Measurements from ENCODE around the gene EBF4.
"Not testable (repeated sequence)": the region's sequence is repeated elsewhere in the genome, so short reads cannot be mapped to it uniquely, and the experiment has no call there.

EBF4 gene

GRCh38 chr20:2794202-2794748 lies 101.7 kb downstream of the EBF4 start:
- DNase-seq (ENCODE audit: low read depth in 1 of 2, low spot score in 1 of 2) = no peak

- no peak for DNase-seq (ENCODE audit: low read depth in 1 of 2, low spot score in 1 of 2)
Observed at GRCh38 chr20:2794866-2795447, 102.4 kb downstream of the EBF4 start.

- DNase-seq (ENCODE audit: low read depth in 1 of 2, low spot score in 1 of 2) = no peak
Observed at GRCh38 chr20:2795451-2795850, 102.9 kb downstream of the EBF4 start.

GRCh38 chr20:2796011-2796660 lies 103.6 kb downstream of the EBF4 start:
- DNase-seq (ENCODE audit: low read depth in 1 of 2, low spot score in 1 of 2) = no peak

- DNase-seq (ENCODE audit: low read depth in 1 of 2, low spot score in 1 of 2) = no peak
Observed at GRCh38 chr20:2797136-2797983, 104.8 kb downstream of the EBF4 start.

GRCh38 chr20:2798095-2798805 lies 105.7 kb downstream of the EBF4 start:
- no peak for DNase-seq (ENCODE audit: low read depth in 1 of 2, low spot score in 1 of 2)

GRCh38 chr20:2798814-2799213 lies 106.2 kb downstream of the EBF4 start:
- no peak for DNase-seq (ENCODE audit: low read depth in 1 of 2, low spot score in 1 of 2)

GRCh38 chr20:2799271-2799670 lies 106.7 kb downstream of the EBF4 start:
- no peak for DNase-seq (ENCODE audit: low read depth in 1 of 2, low spot score in 1 of 2)

GRCh38 chr20:2799688-2800520 lies 107.3 kb downstream of the EBF4 start:
- DNase-seq (ENCODE audit: low read depth in 1 of 2, low spot score in 1 of 2) = no peak

GRCh38 chr20:2800521-2801285 lies 108.1 kb downstream of the EBF4 start, which contains the start of gene CPXM1:
CPXM1 (minus strand) TSS chr20:2800627; CDS start chr20:2800572, 55 bp downstream.
- DNase-seq (ENCODE audit: low read depth in 1 of 2, low spot score in 1 of 2) = no peak

- no peak for DNase-seq (ENCODE audit: low read depth in 1 of 2, low spot score in 1 of 2)
Observed at GRCh38 chr20:2801286-2801728, 108.7 kb downstream of the EBF4 start.

- no peak for DNase-seq (ENCODE audit: low read depth in 1 of 2, low spot score in 1 of 2)
Observed at GRCh38 chr20:2804041-2804828, 111.7 kb downstream of the EBF4 start.

- no peak for DNase-seq (ENCODE audit: low read depth in 1 of 2, low spot score in 1 of 2)
Observed at GRCh38 chr20:2804852-2805688, 112.5 kb downstream of the EBF4 start.

- no peak for DNase-seq (ENCODE audit: low read depth in 1 of 2, low spot score in 1 of 2)
Observed at GRCh38 chr20:2805689-2806350, 113.2 kb downstream of the EBF4 start.

- DNase-seq (ENCODE audit: low read depth in 1 of 2, low spot score in 1 of 2) = no peak
Observed at GRCh38 chr20:2806351-2806701, 113.7 kb downstream of the EBF4 start.

GRCh38 chr20:2807019-2807418 lies 114.4 kb downstream of the EBF4 start:
- no peak for DNase-seq (ENCODE audit: low read depth in 1 of 2, low spot score in 1 of 2)

- not testable (repeated sequence) for DNase-seq (ENCODE audit: low read depth in 1 of 2, low spot score in 1 of 2)
Observed at GRCh38 chr20:2807929-2808328, 115.3 kb downstream of the EBF4 start.
